Neutrophil (primary cell): ENCODE results near the gene STK16.

Experiments
- H3K27ac ChIP-seq: fragments of 200-600 bp; sonication (generic); 2 replicates; pipeline ENCODE4 v1.5.1; 2016; ENCODE audit warnings: mild to moderate bottlenecking, moderate library complexity
- H3K27me3 ChIP-seq: fragments of 200-600 bp; sonication (generic); 2 replicates; pipeline ENCODE4 v1.6.0; 2016; ENCODE audit warnings: mild to moderate bottlenecking
- H3K36me3 ChIP-seq: fragments of 200-600 bp; sonication (generic); 2 replicates; pipeline ENCODE4 v1.5.1; 2017
- H3K4me1 ChIP-seq, 2 experiments: fragments of 200-600 bp in 1 of 2; sonication (generic) in 1 of 2; 1 replicate in 1 of 2; 2 replicates in 1 of 2; pipeline versions ENCODE4 v1.5.1 to v1.6.1; 2013 to 2016; ENCODE audit warnings: low read depth in 1 of 2, low read length in 1 of 2, mild to moderate bottlenecking in 1 of 2, moderate library complexity in 1 of 2; ENCODE audit not compliant: control insufficient read depth in 1 of 2, insufficient read depth in 1 of 2
- H3K4me3 ChIP-seq, 2 experiments: fragments of 200-600 bp in 1 of 2; sonication (generic) in 1 of 2; 1 replicate in 1 of 2; 2 replicates in 1 of 2; pipeline ENCODE4 v1.5.1; 2013 to 2016; ENCODE audit warnings: low read depth in 1 of 2, low read length in 1 of 2, mild to moderate bottlenecking in 1 of 2, moderate library complexity in 1 of 2
- H3K9me3 ChIP-seq: fragments of 200-600 bp; sonication (generic); 2 replicates; pipeline ENCODE4 v1.5.1; 2016
- CTCF ChIP-seq: fragments of 200-600 bp; sonication (generic); IDR thresholded peaks from 2 replicates; pipeline ENCODE4 v1.5.1; 2016; ENCODE audit warnings: antibody characterized with exemption

The STK16 gene

GRCh38 chr2:219229305-219230058 is 15.8 kb upstream of the STK16 start, which contains the start of the genes ANKZF1 and ATG9A:
ANKZF1 (plus strand) TSS chr2:219229806; CDS start chr2:219230258, 452 bp downstream.
ATG9A (minus strand) TSS chr2:219229636; CDS start chr2:219228024, 1,612 bp downstream.
- Histone ChIP-seq H3K36me3 (peaks cover 36% of the 10 kb centered on the region), H3K4me3 (peak within 1 kb of the TSS; percentile 83 to 97), H3K9me3 (no peaks in the 10 kb centered on the region), H3K27ac (peak within 1 kb of the TSS; percentile 97), H3K4me1 (peaks cover 63 to 64% of the 10 kb centered on the region in 2 experiments), H3K27me3 (no peaks in the 10 kb centered on the region)
- no peak for TF ChIP-seq CTCF

- Histone ChIP-seq H3K9me3 (no peaks in the 10 kb centered on the region), H3K27me3 (no peaks in the 10 kb centered on the region), H3K27ac (peak overlapping the region; percentile 97), H3K36me3 (peaks cover 36% of the 10 kb centered on the region), H3K4me3 (peak overlapping the region; percentile 83 to 97), H3K4me1 (peaks cover 57% of the 10 kb centered on the region in 2 experiments)
- TF ChIP-seq CTCF: no peak
These were observed 15.2 kb upstream of the STK16 start for GRCh38 chr2:219230059-219230540.

DNA sequence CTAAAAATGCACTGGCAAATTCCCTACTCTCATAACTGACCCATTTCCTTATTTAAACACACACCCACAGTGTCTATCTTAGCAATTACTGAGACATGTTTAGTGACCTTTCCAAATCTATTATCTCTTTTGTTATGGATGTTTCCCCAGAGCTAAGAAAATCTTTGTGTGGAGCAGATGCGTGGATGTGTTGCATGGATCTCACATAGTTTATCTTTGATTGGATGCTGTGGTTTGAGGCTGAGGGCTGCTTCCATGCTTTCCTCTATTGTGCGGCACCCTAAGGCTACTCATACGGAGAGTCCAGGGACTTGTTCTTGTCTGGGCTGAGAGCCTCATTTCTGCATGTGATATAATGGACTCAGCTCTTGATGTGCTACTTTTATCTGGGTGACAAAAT is 10.9 kb upstream of the STK16 start:
- peaks cover 17 to 18% of the 10 kb centered on the region in 2 experiments for H3K4me1 ChIP-seq
- no peaks in the 10 kb centered on the region for H3K27me3 ChIP-seq
- no peak overlapping the region for H3K4me3 ChIP-seq
- H3K27ac ChIP-seq: no peak overlapping the region
- peaks cover 68% of the 10 kb centered on the region for H3K36me3 ChIP-seq
- no peak for TF ChIP-seq CTCF
- H3K9me3 ChIP-seq: no peaks in the 10 kb centered on the region

- no peak for TF ChIP-seq CTCF
- no peaks in the 10 kb centered on the region for H3K27me3 ChIP-seq
- no peaks in the 10 kb centered on the region for H3K9me3 ChIP-seq
- H3K4me1 ChIP-seq: peaks cover 53 to 57% of the 10 kb centered on the region in 2 experiments
- peak overlapping the region; percentile 30 to 45 for H3K4me3 ChIP-seq
- peaks cover 4% of the 10 kb centered on the region for H3K36me3 ChIP-seq
- H3K27ac ChIP-seq: peak overlapping the region; percentile 95
These were observed 2.0 kb upstream of the STK16 start for GRCh38 chr2:219243291-219243761.

- Histone ChIP-seq H3K4me1 (peaks cover 68 to 71% of the 10 kb centered on the region in 2 experiments), H3K27me3 (no peaks in the 10 kb centered on the region), H3K27ac (peak overlapping the region; percentile 95), H3K9me3 (no peaks in the 10 kb centered on the region), H3K4me3 (peak overlapping the region; percentile 89 to 99), H3K36me3 (peaks cover 17% of the 10 kb centered on the region)
- no peak for TF ChIP-seq CTCF
These were observed 511 bp upstream of the STK16 start for GRCh38 chr2:219244789-219245147.
